ENCODE measurements around the gene SREK1IP1. TPM values are rescaled to one million over a fixed set of nuclear protein-coding genes. Genes with fewer than 3 reads are reported as not detected.

The SREK1IP1 gene
- total RNA-seq, 1 experiment from 2014 or later: 6.2 TPM

DNA sequence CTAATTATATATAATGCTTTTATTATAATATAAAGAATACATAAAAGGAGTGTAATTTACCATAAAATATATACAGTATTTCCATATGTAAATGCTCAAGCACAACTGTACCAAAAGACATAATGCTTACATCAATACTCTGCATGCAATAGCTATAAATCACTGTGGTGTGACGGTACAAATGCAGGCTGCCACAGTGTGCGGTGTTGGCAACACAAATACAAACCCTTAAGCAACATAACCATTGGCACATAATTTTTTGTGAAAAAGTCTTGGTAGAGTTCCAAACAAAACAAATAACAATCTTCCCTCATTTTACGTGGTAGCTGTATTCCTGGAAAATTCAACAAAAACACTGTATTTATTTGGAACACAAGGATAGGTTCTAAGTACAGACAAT, 80.1 kb downstream of the SREK1IP1 start:
- no peak for DNase-seq (ENCODE audit: low read depth)

DNA sequence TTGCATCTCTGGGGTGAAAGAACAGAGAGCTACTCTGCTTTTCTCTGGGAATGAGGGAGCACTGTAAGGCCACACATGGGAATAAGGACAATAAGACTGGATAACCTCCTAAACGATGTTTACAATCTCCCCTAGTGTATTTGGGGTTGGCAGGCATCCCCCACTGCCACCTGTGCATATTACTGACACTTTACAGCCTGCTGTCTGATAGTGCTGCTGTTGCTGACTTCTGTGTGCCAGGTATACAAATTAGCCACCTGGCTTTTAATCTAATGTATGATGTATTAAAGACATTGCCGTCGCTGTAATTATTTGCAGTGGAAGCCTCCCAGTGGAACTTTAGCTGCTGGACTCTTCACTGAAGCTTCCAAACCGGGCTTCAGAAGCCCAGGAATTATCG, 82.6 kb downstream of the SREK1IP1 start:
- DNase-seq (ENCODE audit: low read depth): no peak

DNA sequence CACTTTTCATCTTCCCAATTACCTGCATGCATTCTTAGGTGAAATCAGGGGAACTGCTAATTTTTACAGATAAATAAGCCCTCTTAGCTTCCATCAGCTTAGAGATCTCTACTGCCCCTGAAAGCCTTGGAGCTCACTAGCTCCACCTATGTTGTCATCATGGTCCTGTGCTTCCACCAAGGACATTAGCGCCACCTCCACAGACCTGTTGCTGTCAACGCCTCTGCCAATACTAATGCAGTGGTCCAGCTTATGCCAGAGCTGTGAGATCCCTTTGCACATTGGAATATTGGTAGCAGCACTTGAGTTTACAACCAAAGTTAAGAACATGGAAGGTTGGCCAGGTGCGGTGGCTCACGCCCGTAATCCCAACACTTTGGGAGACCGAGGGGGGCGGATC, 85.9 kb downstream of the SREK1IP1 start:
- no peak for DNase-seq (ENCODE audit: low read depth)

DNA sequence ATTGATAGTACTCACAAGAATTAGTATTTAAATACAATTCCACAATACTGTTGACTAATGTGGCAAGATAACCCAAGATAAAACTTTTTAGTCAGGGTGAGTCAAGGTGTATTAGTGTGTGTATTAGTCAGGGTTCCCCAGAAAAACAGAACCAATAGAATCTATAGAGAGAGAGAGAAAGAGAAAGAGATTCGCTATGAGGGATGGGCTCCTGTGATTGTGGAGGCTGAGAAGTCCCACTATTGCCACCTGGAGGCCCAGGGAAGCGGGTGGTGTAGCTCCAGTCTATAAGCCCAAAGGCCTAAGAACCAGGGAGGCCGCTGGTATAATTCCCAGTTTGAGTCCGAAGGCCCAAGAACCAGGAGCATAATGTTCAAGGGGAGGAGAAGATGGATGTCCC, 88.2 kb downstream of the SREK1IP1 start:
- DNase-seq (ENCODE audit: low read depth): peak; percentile 54

DNA sequence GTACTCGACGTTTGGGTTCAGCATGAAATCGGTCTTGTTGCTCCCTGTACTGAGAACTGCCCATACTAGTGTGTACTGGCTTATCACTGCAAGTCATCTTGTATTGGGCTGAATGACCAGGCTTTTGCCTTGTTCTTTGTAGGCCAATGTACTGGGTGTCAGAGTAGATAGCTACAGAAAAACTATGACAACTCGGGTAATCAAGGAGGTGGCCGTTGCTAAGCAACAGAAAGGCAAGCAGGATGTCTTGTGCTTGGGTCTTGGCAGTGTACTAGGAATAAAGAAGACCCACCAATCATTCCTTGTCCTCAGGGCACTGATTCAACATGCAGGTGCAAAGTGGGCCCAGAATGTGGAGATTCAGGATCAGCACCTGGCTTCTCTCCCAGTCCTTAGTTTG, 90.1 kb downstream of the SREK1IP1 start:
- no peak for DNase-seq (ENCODE audit: low read depth)

DNA sequence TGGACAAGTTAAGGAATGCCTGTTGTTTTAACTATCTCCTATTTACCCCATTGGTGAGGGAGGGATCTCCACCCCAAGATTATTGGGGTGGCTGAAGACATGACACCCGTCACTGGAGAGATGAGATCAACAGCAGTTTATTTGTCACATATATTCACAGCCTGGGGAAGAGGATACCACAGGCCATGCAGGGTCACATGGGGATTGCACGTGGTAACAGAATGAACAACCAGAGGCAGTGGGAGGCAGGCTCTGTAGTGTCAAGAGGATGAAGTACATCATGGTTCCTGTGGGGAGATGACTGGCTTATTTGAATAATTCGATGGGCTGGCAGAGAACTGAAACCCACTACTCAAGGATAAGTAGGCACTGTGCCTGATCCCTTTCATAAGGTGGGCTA, 96.8 kb downstream of the SREK1IP1 start:
- DNase-seq (ENCODE audit: low read depth): no peak

DNA sequence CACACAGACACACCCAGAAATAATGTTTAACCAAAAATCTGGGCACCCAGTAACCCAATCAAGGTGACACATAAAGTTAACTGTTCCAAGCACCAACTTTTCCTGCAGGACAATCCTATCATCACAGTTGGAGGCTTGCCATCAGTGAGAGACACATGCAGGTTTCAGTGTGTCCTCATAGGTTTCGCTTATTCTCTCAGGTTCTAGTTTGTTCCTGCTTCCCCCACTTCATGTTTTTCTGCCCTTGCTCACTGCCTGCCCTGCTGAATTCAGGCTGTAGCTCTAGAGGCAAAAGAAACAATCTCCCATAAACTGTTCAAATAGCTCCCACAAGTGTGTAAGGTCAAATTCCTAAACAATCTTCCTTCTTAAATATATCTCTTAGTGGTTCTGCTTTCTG, 98.2 kb downstream of the SREK1IP1 start:
- no peak for DNase-seq (ENCODE audit: low read depth)

Other genes with a start within 250 kb of the SREK1IP1 start
- not detected in 2 replicates for gene SHISAL2B, start 78.2 kb downstream of the SREK1IP1 start, total RNA-seq (2014; rRNA removed; shearing (Covaris generic))
- 21.6 and 43.3 TPM in 2 replicates for gene CWC27, start 239 bp upstream of the SREK1IP1 start, total RNA-seq (2014; rRNA removed; shearing (Covaris generic))